Thoracic aorta (tissue), 2 donors: Measurements from ENCODE around the gene ZKSCAN4. TPM values are rescaled to one million over a fixed set of nuclear protein-coding genes. Genes with fewer than 3 reads are reported as not detected.

Experiments used
- ATAC-seq: fragments of 150-250 bp; one replicate; pipeline ENCODE4 v1.8.0; 2017; ENCODE audit warnings: low read depth; ENCODE audit not compliant: insufficient number of reproducible peaks, low FRiP score
- DNase-seq: peaks from one replicate; pipeline ENCODE4 v3.0.0-alpha.2; 2020; ENCODE audit warnings: low spot score
- H3K27ac ChIP-seq, 2 donors: fragments of 200-600 bp; sonication (generic); 1 replicate in 1 of 2; 2 replicates in 1 of 2; pipeline ENCODE4 v1.5.1; 2016; ENCODE audit warnings: mild to moderate bottlenecking in 2 of 2, moderate library complexity in 2 of 2
- H3K27me3 ChIP-seq: fragments of 200-600 bp; sonication (generic); replicated peaks from 2 replicates; pipeline ENCODE4 v1.6.0; 2016; ENCODE audit warnings: mild to moderate bottlenecking; ENCODE audit not compliant: insufficient read depth
- H3K36me3 ChIP-seq: fragments of 200-600 bp; sonication (generic); one replicate; pipeline ENCODE4 v1.5.1; 2016
- H3K4me1 ChIP-seq, 2 donors: fragments of 200-600 bp; sonication (generic); 1 replicate in 1 of 2; 2 replicates in 1 of 2; pipeline versions ENCODE4 v1.5.1 to v1.6.0; 2016; ENCODE audit warnings: low read depth in 2 of 2, mild to moderate bottlenecking in 1 of 2; ENCODE audit not compliant: control insufficient read depth in 1 of 2
- H3K4me3 ChIP-seq: fragments of 200-600 bp; sonication (generic); 2 replicates; pipeline ENCODE4 v1.5.1; 2016; ENCODE audit warnings: mild to moderate bottlenecking
- H3K9me3 ChIP-seq: fragments of 200-600 bp; sonication (generic); 2 replicates; pipeline ENCODE4 v1.5.1; 2016
- total RNA-seq, 2 donors: library from RNA; depleted of rRNA; stranded (reverse); fragments of >200 nt; gene quantifications; one replicate each; pipeline versions ENCODE4 v1.1.0 to v1.2.3, GENCODE V29; 2016
- TF ChIP-seq, protein P1 (sequence below): fragments of 200-600 bp; sonication (generic); IDR thresholded peaks from one replicate; pipeline ENCODE4 v1.5.1; 2019; ENCODE audit warnings: antibody characterized with exemption

ZKSCAN4 gene
- total RNA-seq, 2 donors from 2014 or later: 2.3 to 2.4 TPM

DNA sequence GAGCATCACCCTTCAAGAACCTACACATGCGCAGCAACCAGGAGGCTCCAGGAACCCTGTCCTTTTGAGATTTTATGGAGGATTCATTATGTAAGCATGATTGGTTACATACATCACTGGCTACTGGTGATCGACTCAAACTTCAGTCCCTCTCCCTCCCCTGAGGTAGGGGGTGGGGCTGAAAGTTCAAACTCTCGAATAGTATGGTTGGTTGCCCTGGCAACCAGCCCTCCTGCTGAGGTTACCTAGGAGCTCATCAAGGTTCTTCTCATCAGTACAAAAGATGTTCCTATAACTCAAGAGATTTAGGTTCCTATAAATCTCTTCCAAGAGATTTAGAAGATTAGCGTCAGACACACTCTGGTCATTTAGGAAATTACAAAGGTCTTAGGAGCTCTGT lies 48.9 kb downstream of the ZKSCAN4 start:
- DNase-seq (no peak), ATAC-seq (no peak)
- TF ChIP-seq, protein P1, sequence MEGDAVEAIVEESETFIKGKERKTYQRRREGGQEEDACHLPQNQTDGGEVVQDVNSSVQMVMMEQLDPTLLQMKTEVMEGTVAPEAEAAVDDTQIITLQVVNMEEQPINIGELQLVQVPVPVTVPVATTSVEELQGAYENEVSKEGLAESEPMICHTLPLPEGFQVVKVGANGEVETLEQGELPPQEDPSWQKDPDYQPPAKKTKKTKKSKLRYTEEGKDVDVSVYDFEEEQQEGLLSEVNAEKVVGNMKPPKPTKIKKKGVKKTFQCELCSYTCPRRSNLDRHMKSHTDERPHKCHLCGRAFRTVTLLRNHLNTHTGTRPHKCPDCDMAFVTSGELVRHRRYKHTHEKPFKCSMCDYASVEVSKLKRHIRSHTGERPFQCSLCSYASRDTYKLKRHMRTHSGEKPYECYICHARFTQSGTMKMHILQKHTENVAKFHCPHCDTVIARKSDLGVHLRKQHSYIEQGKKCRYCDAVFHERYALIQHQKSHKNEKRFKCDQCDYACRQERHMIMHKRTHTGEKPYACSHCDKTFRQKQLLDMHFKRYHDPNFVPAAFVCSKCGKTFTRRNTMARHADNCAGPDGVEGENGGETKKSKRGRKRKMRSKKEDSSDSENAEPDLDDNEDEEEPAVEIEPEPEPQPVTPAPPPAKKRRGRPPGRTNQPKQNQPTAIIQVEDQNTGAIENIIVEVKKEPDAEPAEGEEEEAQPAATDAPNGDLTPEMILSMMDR: no peak
- Histone ChIP-seq H3K9me3 (peaks cover 9% of the 10 kb centered on the region), H3K4me1 (peaks cover 0 to 5% of the 10 kb centered on the region in 2 donors), H3K36me3 (no peaks in the 10 kb centered on the region), H3K27ac (no peak overlapping the region), H3K4me3 (no peak overlapping the region), H3K27me3 (peaks cover 3% of the 10 kb centered on the region)

DNA sequence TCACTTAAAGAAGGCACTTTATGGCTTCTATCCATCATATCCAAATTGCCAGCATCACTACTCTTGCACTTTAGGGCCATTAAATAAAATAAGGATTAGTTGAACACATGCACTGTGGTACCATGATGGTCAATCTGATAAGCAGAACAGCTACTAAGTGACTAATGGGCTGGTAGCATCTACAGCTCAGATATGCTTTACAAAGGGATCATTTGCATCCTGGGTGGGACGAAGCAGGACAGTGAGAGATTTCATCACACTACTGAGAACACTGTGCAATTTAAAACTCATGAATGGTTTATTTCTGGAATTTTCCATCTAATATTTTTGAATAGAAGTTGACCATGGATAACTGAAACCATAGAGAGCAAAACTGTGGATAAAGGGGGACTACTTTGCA lies 52.0 kb downstream of the ZKSCAN4 start:
- DNase-seq (no peak), ATAC-seq (no peak)
- H3K27me3 ChIP-seq: no peaks in the 10 kb centered on the region
- no peaks in the 10 kb centered on the region for H3K36me3 ChIP-seq
- TF ChIP-seq, protein P1: no peak
- H3K4me3 ChIP-seq: no peak overlapping the region
- no peaks in the 10 kb centered on the region for H3K4me1 ChIP-seq
- no peak overlapping the region for H3K27ac ChIP-seq
- H3K9me3 ChIP-seq: peaks cover 12% of the 10 kb centered on the region

Other genes with a start within 250 kb of the ZKSCAN4 start
- under 1 TPM in 1 of 2 donors, not detected in 1; 0.56 TPM for gene ZNF165, start 171.7 kb downstream of the ZKSCAN4 start, total RNA-seq
- gene ZSCAN16, start 127.7 kb downstream of the ZKSCAN4 start, total RNA-seq: 1 to 10 TPM in 1 of 2 donors, under 1 TPM in 1; 0.81 to 2.5 TPM
- 10 to 100 TPM; 19.2 to 36.2 TPM for gene ZKSCAN8, start 110.4 kb downstream of the ZKSCAN4 start, total RNA-seq
- 10 to 100 TPM; 11.6 to 29.0 TPM for gene ZSCAN9, start 27.0 kb downstream of the ZKSCAN4 start, total RNA-seq
- 1 to 10 TPM in 1 of 2 donors, under 1 TPM in 1; 0.49 to 1.1 TPM for gene NKAPL, start 7.0 kb upstream of the ZKSCAN4 start, total RNA-seq
- 10 to 100 TPM; 25.7 to 45.0 TPM for gene ZSCAN26, start 14.9 kb upstream of the ZKSCAN4 start, total RNA-seq
- 1 to 10 TPM; 7.3 to 8.3 TPM for gene PGBD1, start 29.3 kb upstream of the ZKSCAN4 start, total RNA-seq
- gene ZSCAN31, start 83.9 kb upstream of the ZKSCAN4 start, total RNA-seq: 10 to 100 TPM in 1 of 2 donors, 1 to 10 TPM in 1; 4.2 to 15.4 TPM
- gene ZKSCAN3, start 97.7 kb upstream of the ZKSCAN4 start, total RNA-seq: 1 to 10 TPM; 3.4 to 4.5 TPM
- 1 to 10 TPM; 1.6 to 4.3 TPM for gene ZSCAN12, start 147.5 kb upstream of the ZKSCAN4 start, total RNA-seq
- gene ZSCAN23, start 191.2 kb upstream of the ZKSCAN4 start, total RNA-seq: 1 to 10 TPM; 1.6 to 1.9 TPM